Gastrocnemius medialis (tissue), 4 donors: ENCODE data around the gene PTGIS. TPM values are rescaled to one million over a fixed set of nuclear protein-coding genes. Genes with fewer than 3 reads are reported as not detected.

Experiments
- ATAC-seq, 2 donors: fragments of 150-250 bp; one replicate each; pipeline ENCODE4 v1.9.1; 2016
- DNase-seq, 2 donors: peaks; one replicate each; pipeline ENCODE4 v3.0.0-alpha.2; 2019
- H3K27ac ChIP-seq, 4 donors: fragments of 200-600 bp; sonication (generic); 1 replicate in 1 of 4; 2 replicates in 3 of 4; pipeline ENCODE4 v1.5.1; 2016 to 2018; ENCODE audit warnings: mild to moderate bottlenecking in 2 of 4, moderate library complexity in 1 of 4
- H3K27me3 ChIP-seq, 3 donors: fragments of 200-600 bp; sonication (generic) in 2 of 3; 1 replicate in 1 of 3; 2 replicates in 2 of 3; pipeline versions ENCODE4 v1.5.1 to v1.6.0; 2016 to 2019; ENCODE audit warnings: mild to moderate bottlenecking in 1 of 3, moderate library complexity in 1 of 3
- H3K36me3 ChIP-seq, 2 donors: fragments of 200-600 bp; sonication (generic) in 1 of 2; one replicate each; pipeline ENCODE4 v1.5.1; 2017 to 2018
- H3K4me1 ChIP-seq, 2 donors: fragments of 200-600 bp; sonication (generic) in 1 of 2; one replicate each; pipeline ENCODE4 v1.5.1; 2016 to 2017; ENCODE audit warnings: mild to moderate bottlenecking in 2 of 2
- H3K4me3 ChIP-seq, 4 donors: fragments of 200-600 bp; sonication (generic) in 3 of 4; 1 replicate in 1 of 4; 2 replicates in 3 of 4; pipeline ENCODE4 v1.5.1; 2016 to 2019; ENCODE audit warnings: mild to moderate bottlenecking in 2 of 4
- H3K9me3 ChIP-seq, 3 donors: fragments of 200-600 bp; sonication (generic) in 2 of 3; 1 replicate in 1 of 3; 2 replicates in 2 of 3; pipeline ENCODE4 v1.5.1; 2016 to 2019
- CTCF ChIP-seq, 5 experiments: fragments of 450-650 bp in 3 of 5; fragments of 200-600 bp in 2 of 5; sonication (generic) in 2 of 5; IDR thresholded peaks in 4 of 5; conservative IDR thresholded peaks in 1 of 5; 1 replicate in 4 of 5; 2 replicates in 1 of 5; pipeline ENCODE4 v1.5.1; 2016 to 2019; ENCODE audit warnings: antibody characterized with exemption in 5 of 5, mild to moderate bottlenecking in 3 of 5, moderate library complexity in 3 of 5
- POLR2A ChIP-seq, 2 donors: fragments of 450-650 bp; IDR thresholded peaks; one replicate each; pipeline ENCODE4 v1.6.1; 2017; ENCODE audit warnings: antibody characterized with exemption in 2 of 2, mild to moderate bottlenecking in 2 of 2, moderate library complexity in 2 of 2
- in situ Hi-C, 4 donors: fragments of 200-750 bp; cut with MboI; loops; one replicate each; pipeline versions ENCODE4 v1.15.0 to v1.8.0; 2017; ENCODE audit warnings: low sequenced_read_pairs in 4 of 4
- intact Hi-C: fragments of 100-400 bp; cut with DNase I; formaldehyde crosslinking; loops from one replicate; pipeline ENCODE4 v1.15.1; 2023; ENCODE audit warnings: low total_unique reads
- total RNA-seq, 4 donors: library from RNA; depleted of rRNA; stranded (reverse); fragments of >200 nt; gene quantifications; one replicate each; pipeline versions ENCODE4 v1.1.0 to v1.2.3, GENCODE V29; 2016

Gene PTGIS
- total RNA-seq, 4 donors from 2014 or later = 4.5 to 13.1 (median 9.5) TPM

GRCh38 chr20:49508435-49509199 is 59.3 kb downstream of the PTGIS start:
- DNase-seq (no peak), ATAC-seq (peak; percentile 33 to 51)
- no peaks in the 10 kb centered on the region for H3K36me3 ChIP-seq
- intact Hi-C loops = loop anchor here (1.0 to 2.0 kb wide), 3 partner anchors 24 to 174 kb away; no protein-coding TSS in a partner anchor
- no peaks in the 10 kb centered on the region for H3K9me3 ChIP-seq
- H3K4me3 ChIP-seq = peak overlapping the region in 1 of 4 donors; percentile 21
- in situ Hi-C loops = no loop called here
- H3K27me3 ChIP-seq = no peaks in the 10 kb centered on the region
- TF ChIP-seq CTCF (IDR thresholded peaks at IDR 0.05 in 4 of 5, conservative IDR thresholded peaks at IDR 0.05 in 1 of 5) (peak; percentile 44 to 66 (median 53)), POLR2A (IDR thresholded peaks at IDR 0.05) (no peak)
- peak overlapping the region; percentile 4 to 82 (median 77) for H3K27ac ChIP-seq
- peaks cover 34 to 41% of the 10 kb centered on the region in 2 donors for H3K4me1 ChIP-seq

GRCh38 chr20:49507741-49508434 is 60.0 kb downstream of the PTGIS start:
- H3K27ac ChIP-seq = peak overlapping the region; percentile 4 to 82 (median 77)
- intact Hi-C loops = loop anchor here (1.0 to 2.0 kb wide), 3 partner anchors 23 to 174 kb away; no protein-coding TSS in a partner anchor
- TF ChIP-seq POLR2A (IDR thresholded peaks at IDR 0.05) = no peak
- no peak for TF ChIP-seq CTCF (IDR thresholded peaks at IDR 0.05 in 4 of 5, conservative IDR thresholded peaks at IDR 0.05 in 1 of 5)
- H3K4me1 ChIP-seq = peaks cover 34 to 41% of the 10 kb centered on the region in 2 donors
- ATAC-seq (peak; percentile 39 to 69), DNase-seq (peak; percentile 60 to 76)
- no peaks in the 10 kb centered on the region for H3K36me3 ChIP-seq
- peak overlapping the region in 1 of 4 donors; percentile 21 for H3K4me3 ChIP-seq
- in situ Hi-C loops = no loop called here
- no peaks in the 10 kb centered on the region for H3K9me3 ChIP-seq
- no peaks in the 10 kb centered on the region for H3K27me3 ChIP-seq

- intact Hi-C loops = no loop called here
- Histone ChIP-seq H3K9me3 (no peaks in the 10 kb centered on the region), H3K27ac (no peak overlapping the region), H3K4me3 (no peak overlapping the region), H3K27me3 (no peaks in the 10 kb centered on the region), H3K4me1 (peaks cover 27 to 33% of the 10 kb centered on the region in 2 donors), H3K36me3 (no peaks in the 10 kb centered on the region)
- ATAC-seq (no peak), DNase-seq (no peak)
- no peak for TF ChIP-seq CTCF (IDR thresholded peaks at IDR 0.05 in 4 of 5, conservative IDR thresholded peaks at IDR 0.05 in 1 of 5)
- TF ChIP-seq POLR2A (IDR thresholded peaks at IDR 0.05) = no peak
- in situ Hi-C loops = no loop called here
Measured at GRCh38 chr20:49505518-49505917, 62.4 kb downstream of the PTGIS start.

GRCh38 chr20:49503176-49503575 is 64.8 kb downstream of the PTGIS start:
- in situ Hi-C loops (no loop called here), intact Hi-C loops (loop anchor here (5.0 kb wide), 1 partner anchor 564 kb away; no protein-coding TSS in a partner anchor)
- Histone ChIP-seq H3K4me1 (peaks cover 4 to 10% of the 10 kb centered on the region in 2 donors), H3K36me3 (no peaks in the 10 kb centered on the region), H3K27me3 (no peaks in the 10 kb centered on the region), H3K9me3 (no peaks in the 10 kb centered on the region), H3K4me3 (no peak overlapping the region), H3K27ac (no peak overlapping the region)
- DNase-seq (no peak), ATAC-seq (no peak)
- no peak for TF ChIP-seq CTCF (IDR thresholded peaks at IDR 0.05 in 4 of 5, conservative IDR thresholded peaks at IDR 0.05 in 1 of 5)
